ENCODE measurements around the gene NAGS.

DNA sequence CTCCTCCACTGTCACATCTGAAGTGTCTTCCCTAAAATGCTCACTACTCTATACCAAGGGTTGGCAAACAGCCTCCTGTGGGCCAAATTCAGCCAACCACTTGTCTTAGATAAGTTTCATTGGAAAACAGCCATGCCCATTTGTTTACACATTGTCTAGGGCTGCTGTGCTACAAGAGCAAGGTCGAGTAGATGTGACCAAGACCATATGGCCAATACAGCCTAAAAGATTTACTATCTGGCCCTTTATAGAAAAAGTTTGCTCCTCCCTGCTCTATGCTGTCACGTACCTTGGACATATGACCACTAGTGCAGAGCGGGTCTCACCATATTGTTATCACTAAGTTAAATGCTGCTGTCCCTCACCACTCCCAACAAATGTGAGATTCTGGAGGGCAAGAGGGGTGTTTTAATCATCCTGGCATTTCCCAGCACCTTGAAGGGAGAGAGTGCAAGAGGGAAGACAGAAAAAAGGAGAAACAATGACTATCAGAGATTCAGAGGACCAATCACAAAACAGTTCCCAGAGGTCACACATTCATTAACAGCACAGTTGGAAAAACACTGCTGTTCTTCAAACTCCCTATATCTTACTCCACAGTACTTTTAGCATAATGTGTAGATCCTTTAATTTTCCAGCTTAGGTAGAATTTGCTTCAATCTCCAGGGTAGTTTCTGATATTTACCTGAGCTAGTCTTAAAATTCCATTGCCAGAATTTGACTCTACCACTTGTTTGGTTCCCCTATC, 48.9 kb downstream of the NAGS start:
- no peak for TF ChIP-seq POLR2A (IDR thresholded peaks at IDR 0.05; ENCODE audit: low read depth, low read length)
- no peak for TF ChIP-seq SPI1 (IDR thresholded peaks at IDR 0.05; ENCODE audit: low read depth, low read length)

All from GM12891 (cell line).